Mesothelial cell of epicardium (in vitro differentiated cells): ENCODE data around the gene OXGR1. TPM values are rescaled to one million over a fixed set of nuclear protein-coding genes. Genes with fewer than 3 reads are reported as not detected.

Experiments used
- DNase-seq, 2 experiments: peaks; one replicate each; pipeline ENCODE4 v3.0.0; 2021; ENCODE audit warnings: low spot score in 2 of 2; ENCODE audit not compliant: unreplicated experiment in 2 of 2
- H3K27ac Mint-ChIP-seq: 2 replicates; pipeline ENCODE4 v1.8.0; 2021; ENCODE audit warnings: mixed read lengths
- H3K27me3 Mint-ChIP-seq: 2 replicates; pipeline ENCODE4 v1.8.0; 2021; ENCODE audit warnings: low read depth, mixed read lengths
- H3K36me3 Mint-ChIP-seq: 2 replicates; pipeline ENCODE4 v1.8.0; 2021; ENCODE audit warnings: mixed read lengths
- H3K4me1 Mint-ChIP-seq: 2 replicates; pipeline ENCODE4 v1.8.0; 2021; ENCODE audit warnings: mixed read lengths
- H3K4me3 Mint-ChIP-seq: 2 replicates; pipeline ENCODE4 v1.8.0; 2021; ENCODE audit warnings: mild to moderate bottlenecking, moderate library complexity, mixed read lengths
- H3K9me3 Mint-ChIP-seq: 2 replicates; pipeline ENCODE4 v1.8.0; 2021; ENCODE audit warnings: mixed read lengths
- total RNA-seq: library from RNA; stranded (reverse); gene quantifications from 3 replicates; pipeline ENCODE4 v1.2.1, GENCODE V29; 2021
- TF ChIP-seq, protein P1 (sequence below): fragments of 200-600 bp; sonication (generic); IDR thresholded peaks from one replicate; pipeline ENCODE4 v1.5.0; 2021; ENCODE audit warnings: antibody characterized with exemption; ENCODE audit not compliant: unreplicated experiment

OXGR1 gene
- total RNA-seq, 1 donor from 2014 or later, result 0.18 TPM

DNA sequence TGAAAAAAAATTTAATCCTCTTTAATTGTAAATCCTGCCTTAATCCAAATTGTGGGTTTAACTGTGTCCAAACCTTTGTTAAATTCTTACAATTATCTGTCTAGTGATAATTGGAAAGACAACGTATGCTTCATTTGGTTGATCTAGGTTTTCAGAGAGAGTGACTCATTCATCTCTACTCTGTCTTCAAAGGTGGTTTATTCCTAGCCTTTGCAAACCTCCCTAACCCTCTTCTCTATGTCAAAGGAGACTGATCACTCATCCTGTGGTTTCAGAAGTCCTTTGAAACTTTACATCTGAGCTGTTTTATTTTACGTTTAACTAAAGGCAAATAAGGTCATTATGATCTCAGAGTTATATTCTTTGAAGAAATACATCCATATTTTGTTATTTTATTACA is 8.8 kb upstream of the OXGR1 start:
- no peak for DNase-seq
- Mint-ChIP-seq H3K4me3 (no peak overlapping the region), H3K27ac (no peak overlapping the region), H3K4me1 (peaks cover 30% of the 10 kb centered on the region), H3K9me3 (no peaks in the 10 kb centered on the region), H3K36me3 (no peaks in the 10 kb centered on the region), H3K27me3 (peaks cover 3% of the 10 kb centered on the region)
- TF ChIP-seq, protein P1, sequence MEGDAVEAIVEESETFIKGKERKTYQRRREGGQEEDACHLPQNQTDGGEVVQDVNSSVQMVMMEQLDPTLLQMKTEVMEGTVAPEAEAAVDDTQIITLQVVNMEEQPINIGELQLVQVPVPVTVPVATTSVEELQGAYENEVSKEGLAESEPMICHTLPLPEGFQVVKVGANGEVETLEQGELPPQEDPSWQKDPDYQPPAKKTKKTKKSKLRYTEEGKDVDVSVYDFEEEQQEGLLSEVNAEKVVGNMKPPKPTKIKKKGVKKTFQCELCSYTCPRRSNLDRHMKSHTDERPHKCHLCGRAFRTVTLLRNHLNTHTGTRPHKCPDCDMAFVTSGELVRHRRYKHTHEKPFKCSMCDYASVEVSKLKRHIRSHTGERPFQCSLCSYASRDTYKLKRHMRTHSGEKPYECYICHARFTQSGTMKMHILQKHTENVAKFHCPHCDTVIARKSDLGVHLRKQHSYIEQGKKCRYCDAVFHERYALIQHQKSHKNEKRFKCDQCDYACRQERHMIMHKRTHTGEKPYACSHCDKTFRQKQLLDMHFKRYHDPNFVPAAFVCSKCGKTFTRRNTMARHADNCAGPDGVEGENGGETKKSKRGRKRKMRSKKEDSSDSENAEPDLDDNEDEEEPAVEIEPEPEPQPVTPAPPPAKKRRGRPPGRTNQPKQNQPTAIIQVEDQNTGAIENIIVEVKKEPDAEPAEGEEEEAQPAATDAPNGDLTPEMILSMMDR, result no peak

DNA sequence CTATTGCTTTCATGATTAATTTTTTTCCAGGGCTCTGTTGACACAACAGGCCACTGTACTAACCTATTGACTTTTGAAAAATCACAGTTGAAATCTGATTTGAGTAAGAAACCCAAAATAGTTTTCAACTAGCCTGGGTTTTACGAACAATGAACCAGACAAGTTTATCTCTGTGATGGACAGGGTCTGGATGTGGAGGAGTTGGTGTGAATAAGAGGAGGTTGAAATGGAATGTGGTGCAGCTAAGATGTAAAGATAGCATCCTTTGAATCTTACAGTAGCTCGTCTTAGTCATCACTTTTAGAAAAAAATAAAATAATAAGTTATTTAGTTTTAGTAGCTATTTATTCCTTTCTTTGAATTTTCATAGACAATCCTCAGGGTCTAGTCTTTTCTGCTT is 8.3 kb upstream of the OXGR1 start:
- H3K9me3 Mint-ChIP-seq, result no peaks in the 10 kb centered on the region
- no peak for DNase-seq
- H3K4me3 Mint-ChIP-seq, result no peak overlapping the region
- H3K27ac Mint-ChIP-seq, result no peak overlapping the region
- H3K36me3 Mint-ChIP-seq, result no peaks in the 10 kb centered on the region
- H3K27me3 Mint-ChIP-seq, result peaks cover 7% of the 10 kb centered on the region
- peaks cover 30% of the 10 kb centered on the region for H3K4me1 Mint-ChIP-seq
- TF ChIP-seq, protein P1, result no peak

DNA sequence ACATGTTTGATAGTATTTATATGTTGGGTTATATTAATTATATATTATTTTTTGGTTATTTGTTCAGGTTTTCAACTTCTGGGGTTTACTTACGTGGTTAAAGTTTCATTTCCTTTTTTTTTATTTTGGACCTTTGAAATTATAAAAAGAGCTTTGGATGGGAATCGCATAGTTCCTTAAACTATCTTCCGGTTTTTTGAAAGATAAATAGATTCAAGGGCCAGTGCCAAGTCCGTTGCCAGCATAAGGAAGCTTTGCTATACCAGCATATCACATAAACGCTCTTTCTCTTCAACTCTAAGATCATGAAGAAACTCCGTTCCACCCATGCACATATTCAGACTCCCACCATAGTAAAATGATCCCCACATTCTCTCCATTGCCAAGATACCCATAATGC is 7.4 kb upstream of the OXGR1 start:
- TF ChIP-seq, protein P1, result no peak
- Mint-ChIP-seq H3K27ac (no peak overlapping the region), H3K4me1 (peaks cover 30% of the 10 kb centered on the region), H3K27me3 (peaks cover 17% of the 10 kb centered on the region), H3K4me3 (no peak overlapping the region), H3K9me3 (no peaks in the 10 kb centered on the region), H3K36me3 (no peaks in the 10 kb centered on the region)
- DNase-seq, result no peak

DNA sequence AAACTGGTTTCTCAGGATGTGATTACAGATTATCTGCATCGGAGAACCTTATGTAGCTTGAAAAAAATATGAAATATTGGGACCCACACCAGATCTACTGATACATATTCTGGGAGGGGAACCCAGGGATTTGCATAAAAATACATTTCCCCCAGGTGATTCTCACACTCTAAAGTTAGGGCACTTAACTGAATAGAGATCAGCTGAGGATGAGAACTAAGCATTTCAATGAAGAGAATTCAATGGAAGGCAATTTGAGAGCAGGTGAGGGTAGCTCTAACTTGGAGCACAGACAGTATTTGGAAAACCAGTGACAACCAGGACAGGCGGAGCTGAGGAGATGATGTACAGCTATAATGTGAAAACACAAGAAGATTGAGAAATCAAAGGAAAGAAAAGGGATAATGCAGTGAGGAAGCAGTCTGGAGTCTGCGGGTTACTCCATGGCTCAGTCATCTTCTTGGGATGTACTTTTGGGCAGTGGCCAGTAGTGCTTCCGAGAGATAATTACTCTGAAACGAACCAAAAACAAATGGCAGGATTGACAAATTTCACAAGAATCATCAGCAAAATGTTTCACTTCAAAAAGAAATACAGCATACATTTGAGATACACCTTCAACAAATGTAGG is 6.1 kb upstream of the OXGR1 start:
- Mint-ChIP-seq H3K36me3 (no peaks in the 10 kb centered on the region), H3K4me1 (peaks cover 24% of the 10 kb centered on the region), H3K9me3 (no peaks in the 10 kb centered on the region), H3K27ac (no peak overlapping the region), H3K4me3 (no peak overlapping the region), H3K27me3 (peaks cover 24% of the 10 kb centered on the region)
- DNase-seq, result no peak
- TF ChIP-seq, protein P1, result no peak

DNA sequence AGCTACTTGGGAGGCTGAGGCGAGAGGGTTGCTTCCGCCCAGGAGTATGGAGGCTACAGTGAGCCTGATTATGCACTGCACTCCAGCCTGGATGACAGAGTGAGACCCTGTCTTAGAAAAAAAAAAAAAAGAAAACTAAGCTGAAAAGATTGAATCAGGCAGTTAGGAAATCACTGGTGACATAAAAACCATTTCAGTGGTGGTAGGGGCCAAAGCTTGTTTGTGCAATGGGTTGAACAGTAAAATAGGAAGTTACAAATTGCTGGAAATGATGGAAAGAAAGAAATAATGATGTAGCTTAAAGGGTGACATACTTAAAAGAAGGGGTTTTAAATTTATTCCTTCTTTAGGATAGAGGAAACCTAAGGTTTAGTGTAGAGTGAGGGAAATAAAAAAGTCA is 4.8 kb upstream of the OXGR1 start:
- H3K27me3 Mint-ChIP-seq, result peaks cover 36% of the 10 kb centered on the region
- no peaks in the 10 kb centered on the region for H3K9me3 Mint-ChIP-seq
- no peak overlapping the region for H3K27ac Mint-ChIP-seq
- H3K4me1 Mint-ChIP-seq, result peaks cover 19% of the 10 kb centered on the region
- DNase-seq, result no peak
- TF ChIP-seq, protein P1, result no peak
- no peak overlapping the region for H3K4me3 Mint-ChIP-seq
- H3K36me3 Mint-ChIP-seq, result no peaks in the 10 kb centered on the region

DNA sequence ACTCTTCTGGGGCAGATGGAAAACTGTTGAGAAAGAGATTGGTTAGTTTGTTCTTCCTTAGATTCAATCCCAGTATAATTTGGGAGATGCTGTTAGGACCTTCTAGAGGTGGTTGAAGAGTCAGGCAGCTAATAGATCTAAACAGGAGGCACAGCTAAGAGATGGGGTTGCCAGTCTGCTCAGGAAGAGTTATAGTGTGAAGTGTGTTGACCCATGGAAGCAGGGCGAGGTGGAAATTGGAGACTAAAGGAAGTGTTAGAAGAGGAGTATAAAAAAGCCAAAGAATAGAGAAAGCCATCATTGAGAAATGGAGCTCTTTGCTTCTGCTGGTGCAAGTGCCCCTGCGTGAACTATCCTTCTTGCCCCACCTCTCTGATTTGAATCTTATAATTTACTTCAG is 3.8 kb upstream of the OXGR1 start:
- no peaks in the 10 kb centered on the region for H3K9me3 Mint-ChIP-seq
- no peak overlapping the region for H3K4me3 Mint-ChIP-seq
- H3K4me1 Mint-ChIP-seq, result peaks cover 26% of the 10 kb centered on the region
- H3K27me3 Mint-ChIP-seq, result peaks cover 47% of the 10 kb centered on the region
- no peak for DNase-seq
- no peaks in the 10 kb centered on the region for H3K36me3 Mint-ChIP-seq
- H3K27ac Mint-ChIP-seq, result no peak overlapping the region
- TF ChIP-seq, protein P1, result no peak
